ENCODE results near the gene CYP27A1.

CYP27A1 gene

DNA sequence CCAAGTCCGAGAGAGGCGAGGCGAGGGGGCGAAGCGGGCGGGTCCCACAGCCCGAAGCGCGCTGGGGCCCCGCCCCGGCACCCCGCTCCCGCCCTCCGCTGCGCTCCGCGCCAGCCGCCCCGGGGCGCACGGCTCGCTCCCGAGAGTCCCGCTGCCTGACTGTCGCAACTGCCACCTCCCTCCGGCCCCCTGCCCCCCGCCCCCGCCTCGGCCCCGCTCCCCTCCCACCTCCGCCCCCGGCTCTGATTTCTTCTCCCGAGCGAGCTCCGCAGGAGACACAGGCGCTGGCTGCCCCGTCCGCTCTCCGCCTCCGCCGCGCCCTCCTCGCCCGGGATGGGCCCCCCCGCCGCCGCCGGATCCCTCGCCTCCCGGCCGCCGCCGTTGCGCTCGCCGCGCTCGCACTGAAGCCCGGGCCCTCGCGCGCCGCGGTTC is 77.6 kb downstream of the CYP27A1 start, which contains the start of gene WNT6:
WNT6 (plus strand) TSS at position 250 of the 432 bp plus-strand sequence. CDS start 233 bp downstream, outside the sequence.
- DNase-seq (ENCODE audit: low read depth) = no peak

GRCh38 chr2:218859988-218860831 is 78.3 kb downstream of the CYP27A1 start:
- DNase-seq (ENCODE audit: low read depth) = no peak

- peak; percentile 48 for DNase-seq (ENCODE audit: low read depth)
Measured at GRCh38 chr2:218860950-218861381, 79.0 kb downstream of the CYP27A1 start.

GRCh38 chr2:218861645-218862318 is 79.8 kb downstream of the CYP27A1 start:
- DNase-seq (ENCODE audit: low read depth) = no peak

DNA sequence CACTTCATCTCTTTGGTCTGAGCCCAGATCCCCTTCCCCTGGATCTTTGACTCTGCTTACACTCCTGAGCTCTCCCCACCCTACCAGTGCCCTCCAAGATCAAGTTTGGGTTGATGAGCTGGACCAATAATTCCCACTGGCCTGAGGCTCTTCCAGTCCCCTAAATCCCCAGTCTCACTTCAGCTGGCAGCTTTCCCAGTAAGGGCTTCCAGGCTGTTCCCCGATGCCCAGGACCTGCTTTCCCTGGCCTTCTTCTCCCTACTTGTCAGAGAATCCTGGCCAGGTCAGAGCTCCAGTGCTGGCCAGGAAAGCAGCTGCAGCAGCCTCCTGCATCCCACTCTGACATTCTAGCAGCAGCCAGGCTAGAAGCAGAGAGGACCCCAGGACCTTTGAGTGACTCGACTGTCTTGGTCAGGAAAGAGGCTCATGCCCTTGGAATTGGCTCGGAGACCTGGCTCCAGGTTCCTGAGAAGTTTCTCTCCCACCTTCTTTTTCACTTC is 81.1 kb downstream of the CYP27A1 start:
- no peak for DNase-seq (ENCODE audit: low read depth)
